IMR-90 (cell line): ENCODE measurements around the gene NUDT5. TPM values are rescaled to one million over a fixed set of nuclear protein-coding genes. Genes with fewer than 3 reads are reported as not detected.
A peak's percentile ranks its signal among the peaks of the same experiment; 100 is the strongest.

ENCODE experiments used
- ATAC-seq: fragments of 200-7000 bp; cut with Tn5 transposase; 2 replicates; pipeline ENCODE4 v1.9.1; 2020; ENCODE audit warnings: low read depth, mild to moderate bottlenecking, moderate library complexity
- BruUV-seq: library from RNA; stranded (reverse); fragments of 400-500 nt; replicated peaks from 2 replicates; lab custom pipeline; 2021; lab: Mats Ljungman, UMichigan
- CTCF ChIA-PET: fragments of 300-600 bp; formaldehyde crosslinking; extraction: SDS; loops from one replicate; lab custom pipeline; 2021; ENCODE audit warnings: antibody characterized with exemption; lab: Yijun Ruan, JAX
- POLR2A ChIA-PET: fragments of 300-600 bp; sonication (Branson Sonifier 250); formaldehyde crosslinking; loops from one replicate; lab custom pipeline; 2022; ENCODE audit warnings: antibody characterized with exemption; ENCODE audit not compliant: unreplicated experiment; lab: Charles Lee
- DNase-seq: peaks from one replicate; pipeline ENCODE4 v3.0.0; 2013
- H2AFZ ChIP-seq: replicated peaks from 2 replicates; pipeline ENCODE3; 2013; ENCODE audit warnings: low read length, mild to moderate bottlenecking; ENCODE audit not compliant: poor library complexity
- H2AK5ac ChIP-seq: 2 replicates; pipeline ENCODE4 v1.6.1; 2013; ENCODE audit warnings: low read depth, low read length, inconsistent platforms
- H2AK9ac ChIP-seq: replicated peaks from 2 replicates; pipeline ENCODE3; 2013; ENCODE audit warnings: mild to moderate bottlenecking, low read depth, low read length, moderate library complexity; ENCODE audit not compliant: poor library complexity
- H2BK120ac ChIP-seq: 2 replicates; pipeline ENCODE4 v1.6.1; 2013; ENCODE audit warnings: low read depth, low read length, inconsistent platforms
- H2BK15ac ChIP-seq: 3 replicates; pipeline ENCODE4 v1.6.1; 2013; ENCODE audit warnings: low read depth, low read length, inconsistent platforms
- H2BK20ac ChIP-seq: 2 replicates; pipeline ENCODE4 v1.6.1; 2013; ENCODE audit warnings: low read depth, mild to moderate bottlenecking, inconsistent platforms, low read length, moderate library complexity
- H2BK5ac ChIP-seq: 2 replicates; pipeline ENCODE4 v1.6.1; 2013; ENCODE audit warnings: mild to moderate bottlenecking, low read depth, low read length, inconsistent platforms; ENCODE audit not compliant: poor library complexity, severe bottlenecking
- H3K14ac ChIP-seq: replicated peaks from 2 replicates; pipeline ENCODE4 v1.6.1; 2013; ENCODE audit warnings: low read depth, low read length, inconsistent platforms
- H3K18ac ChIP-seq: 2 replicates; pipeline ENCODE4 v1.6.1; 2013; ENCODE audit warnings: low read depth, low read length, control low read depth
- H3K23ac ChIP-seq: 2 replicates; pipeline ENCODE4 v1.6.1; 2013; ENCODE audit warnings: low read depth, low read length, inconsistent platforms
- H3K27ac ChIP-seq: 2 replicates; pipeline ENCODE4 v1.5.1; 2013; ENCODE audit warnings: mild to moderate bottlenecking, control low read depth, low read length; ENCODE audit not compliant: insufficient read depth
- H3K27me3 ChIP-seq: 2 replicates; pipeline ENCODE4 v1.6.1; 2013; ENCODE audit warnings: low read length; ENCODE audit not compliant: control insufficient read depth, insufficient read depth
- H3K36me3 ChIP-seq: 2 replicates; pipeline ENCODE4 v1.6.1; 2013; ENCODE audit warnings: low read length, mixed read lengths; ENCODE audit not compliant: control insufficient read depth, insufficient read depth
- H3K4ac ChIP-seq: 2 replicates; pipeline ENCODE4 v1.6.1; 2013; ENCODE audit warnings: low read depth, low read length, inconsistent platforms
- H3K4me1 ChIP-seq: 2 replicates; pipeline ENCODE4 v1.6.1; 2013; ENCODE audit warnings: low read length, mixed read lengths; ENCODE audit not compliant: control insufficient read depth, insufficient read depth
- H3K4me2 ChIP-seq: 2 replicates; pipeline ENCODE4 v1.6.1; 2013; ENCODE audit warnings: low read depth, mild to moderate bottlenecking, control low read depth, low read length, moderate library complexity
- H3K4me3 ChIP-seq: 2 replicates; pipeline ENCODE4 v1.5.1; 2013; ENCODE audit warnings: low read depth, mild to moderate bottlenecking, control low read depth, low read length, moderate library complexity; ENCODE audit not compliant: insufficient read depth
- H3K56ac ChIP-seq: 2 replicates; pipeline ENCODE4 v1.6.1; 2013; ENCODE audit warnings: low read length, inconsistent platforms; ENCODE audit not compliant: insufficient read depth; ENCODE audit errors: extremely low read depth
- H3K79me1 ChIP-seq, 2 experiments: 2 replicates each; pipeline ENCODE4 v1.6.1; 2013; ENCODE audit warnings: low read length in 2 of 2, inconsistent platforms in 1 of 2, low read depth in 1 of 2
- H3K9ac ChIP-seq: 2 replicates; pipeline ENCODE4 v1.6.1; 2013; ENCODE audit warnings: low read depth, low read length, control low read depth
- H3K9me1 ChIP-seq: 2 replicates; pipeline ENCODE4 v1.6.1; 2013; ENCODE audit warnings: low read length, inconsistent platforms; ENCODE audit not compliant: insufficient read depth
- H3K9me3 ChIP-seq: 2 replicates; pipeline ENCODE4 v1.6.1; 2013; ENCODE audit warnings: low read length; ENCODE audit not compliant: control insufficient read depth, insufficient read depth
- H4K20me1 ChIP-seq: 2 replicates; pipeline ENCODE4 v1.6.1; 2013; ENCODE audit warnings: low read length, inconsistent platforms; ENCODE audit not compliant: insufficient read depth
- H4K5ac ChIP-seq: 2 replicates; pipeline ENCODE4 v1.6.1; 2013; ENCODE audit warnings: mild to moderate bottlenecking, low read depth, low read length, control low read depth
- H4K8ac ChIP-seq, 2 experiments: 2 replicates each; pipeline ENCODE4 v1.6.1; 2013; ENCODE audit warnings: low read depth in 2 of 2, low read length in 2 of 2, control low read depth in 1 of 2, inconsistent platforms in 1 of 2
- H4K91ac ChIP-seq: 2 replicates; pipeline ENCODE4 v1.6.1; 2013; ENCODE audit warnings: low read depth, low read length, inconsistent platforms; ENCODE audit not compliant: insufficient read depth
- CEBPB ChIP-seq: IDR thresholded peaks from 2 replicates; pipeline ENCODE4 v1.6.1; 2012; ENCODE audit warnings: low read depth, low read length, improper control_type of control experiment
- CHD1 ChIP-seq: IDR thresholded peaks from 2 replicates; pipeline ENCODE4 v1.6.1; 2012; ENCODE audit warnings: low read depth, low read length, improper control_type of control experiment
- CTCF ChIP-seq: conservative IDR thresholded peaks from 2 replicates; pipeline ENCODE4 v1.5.1; 2012; ENCODE audit warnings: mild to moderate bottlenecking, low read depth, low read length, improper control_type of control experiment
- ELK1 ChIP-seq: fragments of 150-350 bp; IDR thresholded peaks from 2 replicates; pipeline ENCODE4 v1.6.1; 2016; ENCODE audit warnings: low read depth, mild to moderate bottlenecking, low read length, moderate library complexity, borderline replicate concordance
- FOS ChIP-seq: fragments of 150-350 bp; IDR thresholded peaks from 2 replicates; pipeline ENCODE4 v1.6.1; 2016; ENCODE audit warnings: low read depth, low read length
- MAZ ChIP-seq: IDR thresholded peaks from 2 replicates; pipeline ENCODE4 v1.6.1; 2012; ENCODE audit warnings: low read depth, mild to moderate bottlenecking, low read length, improper control_type of control experiment, moderate library complexity, borderline replicate concordance
- MXI1 ChIP-seq: IDR thresholded peaks from 2 replicates; pipeline ENCODE4 v1.6.1; 2012; ENCODE audit warnings: low read depth, mild to moderate bottlenecking, low read length, moderate library complexity, borderline replicate concordance
- NFE2L2 ChIP-seq: fragments of 150-350 bp; IDR thresholded peaks from 2 replicates; pipeline ENCODE4 v1.6.1; 2016; ENCODE audit warnings: low read depth, mild to moderate bottlenecking, low read length
- POLR2A ChIP-seq: IDR thresholded peaks from 2 replicates; pipeline ENCODE4 v1.6.1; 2012; ENCODE audit warnings: mild to moderate bottlenecking, low read depth, low read length
- RAD21 ChIP-seq: IDR thresholded peaks from 2 replicates; pipeline ENCODE4 v1.6.1; 2012; ENCODE audit warnings: low read length, improper control_type of control experiment
- RCOR1 ChIP-seq: IDR thresholded peaks from 2 replicates; pipeline ENCODE4 v1.6.1; 2012; ENCODE audit warnings: mild to moderate bottlenecking, low read length, improper control_type of control experiment; ENCODE audit not compliant: insufficient replicate concordance
- RFX5 ChIP-seq: IDR thresholded peaks from 2 replicates; pipeline ENCODE4 v1.8.0; 2012; ENCODE audit warnings: low read depth, mild to moderate bottlenecking, low read length, moderate library complexity
- SMC3 ChIP-seq: fragments of 150-350 bp; IDR thresholded peaks from 2 replicates; pipeline ENCODE4 v1.6.1; 2016; ENCODE audit warnings: low read depth, mild to moderate bottlenecking, antibody characterized with exemption, low read length, moderate library complexity
- WGBS, 2 experiments: methylation state at CpG; one replicate each; pipeline versions ENCODE4 v1.1.5 to v1.1.7; 2013; ENCODE audit warnings: missing lambda C conversion rate in 2 of 2; ENCODE audit not compliant: insufficient read length in 1 of 2; ENCODE audit errors: extremely low coverage in 2 of 2; 5-methylcytosine and 5-hydroxymethylcytosine counted together
- dilution Hi-C: fragments of 300-500 bp; cut with HindIII; formaldehyde crosslinking; loops from one replicate; pipeline ENCODE4 v1.14.3; 2018; ENCODE audit warnings: low sequenced_read_pairs; ENCODE audit not compliant: unreplicated experiment
- in situ Hi-C: fragments of 300-500 bp; cut with MboI; formaldehyde crosslinking; loops from 3 replicates; pipeline ENCODE4 v1.14.3; 2019; ENCODE audit warnings: low sequenced_read_pairs, inconsistent platforms, mixed read lengths
- intact Hi-C: fragments of 100-400 bp; cut with micrococcal nuclease; formaldehyde crosslinking; loops from 2 replicates; pipeline ENCODE4 v1.10.0; 2022
- polyA plus RNA-seq, 3 experiments: library from polyadenylated mRNA; depleted of rRNA; stranded (reverse); fragments of >200 nt; gene quantifications; 2 replicates each; pipeline ENCODE4 v1.2.3, GENCODE V29; 2012; ENCODE audit warnings: low replicate concordance in 1 of 3
- total RNA-seq: library from RNA; depleted of rRNA; stranded (reverse); fragments of >200 nt; gene quantifications from 2 replicates; pipeline ENCODE4 v1.2.3, GENCODE V29; 2012

The NUDT5 gene
- total and polyA plus RNA-seq, 2 of the 4 experiments (the other 2 are of a cell fraction), result 70.1 to 74.6 TPM

DNA sequence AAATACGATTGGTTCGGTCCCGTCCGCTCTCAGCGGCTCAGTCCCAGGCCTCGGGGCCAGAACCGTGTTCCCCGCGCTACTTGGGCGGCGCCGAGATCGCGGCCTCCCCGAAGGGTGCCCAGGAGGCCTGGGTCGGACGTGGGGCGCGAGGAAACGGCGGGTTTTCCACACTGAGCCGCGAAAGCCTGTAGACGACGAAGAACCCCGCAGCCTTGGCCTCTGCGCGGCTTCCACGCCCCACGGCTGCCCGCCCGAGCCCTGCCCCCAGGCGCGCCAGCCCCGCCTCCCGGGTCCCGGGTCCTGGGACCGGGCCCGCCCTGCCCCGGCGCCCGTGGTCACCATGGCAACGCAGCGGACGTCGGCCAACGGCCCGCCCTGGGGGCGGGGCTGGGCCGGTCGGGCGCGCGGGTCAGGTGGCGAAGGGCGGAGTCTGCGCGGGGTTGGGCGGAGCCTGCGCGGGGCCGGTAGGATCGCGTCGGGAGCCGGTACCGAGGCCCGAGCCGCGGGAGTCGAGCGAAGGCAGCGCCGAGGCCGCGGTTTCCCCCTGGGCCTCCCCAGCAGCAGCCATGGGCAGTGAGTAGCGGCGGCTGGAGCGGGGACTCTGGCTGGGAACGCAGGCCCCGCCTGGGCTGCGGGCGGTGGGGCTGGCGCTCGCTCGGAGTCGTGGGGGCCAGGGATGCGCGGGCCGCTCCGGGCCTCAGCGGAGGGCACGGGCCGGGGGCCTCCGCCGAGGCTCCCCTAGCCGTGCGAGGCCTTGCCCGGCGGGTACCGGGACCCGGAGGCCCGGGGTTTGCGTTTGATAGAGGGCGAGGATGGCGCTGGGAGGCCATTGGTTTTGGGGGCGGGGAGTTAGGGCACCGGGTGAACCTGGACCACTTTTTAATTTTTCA lies 66.2 kb downstream of the NUDT5 start, which contains the start of gene SEC61A2:
SEC61A2 (plus strand) TSS at position 456 of the 890 bp plus-strand sequence; CDS start at position 567, 111 bp downstream.
- H3K36me3 ChIP-seq, result peaks cover 3% of the 10 kb centered on the region; the same call in 1 of the 2 replicates
- peak within 1 kb of the TSS; percentile 59 to 93 for H4K8ac ChIP-seq
- H3K4me2 ChIP-seq, result peak within 1 kb of the TSS; percentile 94
- peak within 1 kb of the TSS; percentile 28; the same call in 1 of the 2 replicates for H4K5ac ChIP-seq
- peak within 1 kb of the TSS; percentile 97 for H3K4me3 ChIP-seq
- H2AFZ ChIP-seq, result peak within 1 kb of the TSS; percentile 98
- peak within 1 kb of the TSS; percentile 55; the same call in 1 of the 2 replicates for H2BK20ac ChIP-seq
- H3K56ac ChIP-seq, result peak within 1 kb of the TSS; percentile 70; the same call in 1 of the 2 replicates
- H2BK5ac ChIP-seq, result peak within 1 kb of the TSS; percentile 87
- peak within 1 kb of the TSS; percentile 94 for H3K27ac ChIP-seq
- peak within 1 kb of the TSS; percentile 46; the same call in 1 of the 2 replicates for H3K18ac ChIP-seq
- no TSS peak for BruUV-seq
- peak within 1 kb of the TSS; percentile 94 for H3K14ac ChIP-seq
- intact Hi-C loops, result no loop called here
- peak within 1 kb of the TSS; percentile 87 for H3K23ac ChIP-seq
- no peak within 1 kb of the TSS for H2BK15ac ChIP-seq
- H3K9me3 ChIP-seq, result no peaks in the 10 kb centered on the region
- in situ Hi-C loops, result no loop called here
- ChIA-PET POLR2A (no interaction called here), CTCF (interaction anchor here (1.0 kb wide), 1 partner anchor 26 kb away, joined by 6 read pairs; no protein-coding TSS in a partner anchor)
- H3K79me1 ChIP-seq, result peaks cover 12 to 35% of the 10 kb centered on the region in 2 experiments; a peak in 3 of 4 replicates
- DNase-seq, result peak; percentile 84
- H2AK9ac ChIP-seq, result peak within 1 kb of the TSS; percentile 86
- dilution Hi-C loops, result no loop called here
- peak within 1 kb of the TSS; percentile 87 for H3K9ac ChIP-seq
- H3K9me1 ChIP-seq, result 0 out of 2 replicates have a peak, but pooled peaks cover 5% of the 10 kb centered on the region
- H2AK5ac ChIP-seq, result 0 out of 2 replicates have a peak within 1 kb of the TSS, but pooled peaks have one; percentile 13
- H3K4ac ChIP-seq, result peak within 1 kb of the TSS; percentile 90
- H4K91ac ChIP-seq, result peak within 1 kb of the TSS; percentile 79
- H3K27me3 ChIP-seq, result no peaks in the 10 kb centered on the region
- peak within 1 kb of the TSS; percentile 71; the same call in 1 of the 2 replicates for H2BK120ac ChIP-seq
- H4K20me1 ChIP-seq, result 0 out of 2 replicates have a peak, but pooled peaks cover 8% of the 10 kb centered on the region
- H3K4me1 ChIP-seq, result no peaks in the 10 kb centered on the region; the same call in 1 of the 2 replicates
- 1% methylated on average over 67 of the region's 108 CpGs; no CpG with 5 or more reads in 1 of the 2 experiments for WGBS, 2 experiments
- peak; percentile 96 for ATAC-seq
- no peak for TF ChIP-seq ELK1
- no peak for TF ChIP-seq RCOR1
- TF ChIP-seq POLR2A, result peak; percentile 40; the same call in 1 of the 2 replicates
- no peak for TF ChIP-seq CHD1
- TF ChIP-seq MXI1, result peak; percentile 54; the same call in 1 of the 2 replicates
- TF ChIP-seq FOS, result no peak
- no peak for TF ChIP-seq SMC3
- no peak for TF ChIP-seq RFX5
- TF ChIP-seq NFE2L2, result no peak
- no peak for TF ChIP-seq RAD21
- TF ChIP-seq MAZ, result peak; percentile 84
- no peak for TF ChIP-seq CEBPB
- no peak for TF ChIP-seq CTCF
